Suprapubic skin (tissue), 4 donors: ENCODE data around the gene LRRC45.

Experiments used
- EP300 ChIP-seq: sonication (generic); formaldehyde crosslinking; IDR thresholded peaks from one replicate; pipeline ENCODE4 v1.6.1; 2017; ENCODE audit warnings: antibody characterized with exemption
- POLR2A ChIP-seq, 2 donors: fragments of 450-650 bp; IDR thresholded peaks; one replicate each; pipeline ENCODE4 v1.6.1; 2017; ENCODE audit warnings: antibody characterized with exemption in 2 of 2, mild to moderate bottlenecking in 2 of 2, moderate library complexity in 2 of 2
- POLR2AphosphoS5 ChIP-seq, 3 donors: sonication (generic); formaldehyde crosslinking; IDR thresholded peaks; one replicate each; pipeline ENCODE4 v1.6.1; 2017; ENCODE audit warnings: antibody characterized with exemption in 3 of 3
- TF ChIP-seq, protein P1 (sequence below), 2 donors: fragments of 200-600 bp in 1 of 2; fragments of 450-650 bp in 1 of 2; sonication (generic) in 1 of 2; IDR thresholded peaks; one replicate each; pipeline ENCODE4 v1.5.1; 2016 to 2019; ENCODE audit warnings: antibody characterized with exemption in 2 of 2, mild to moderate bottlenecking in 1 of 2, moderate library complexity in 1 of 2

- TF ChIP-seq, protein P1, sequence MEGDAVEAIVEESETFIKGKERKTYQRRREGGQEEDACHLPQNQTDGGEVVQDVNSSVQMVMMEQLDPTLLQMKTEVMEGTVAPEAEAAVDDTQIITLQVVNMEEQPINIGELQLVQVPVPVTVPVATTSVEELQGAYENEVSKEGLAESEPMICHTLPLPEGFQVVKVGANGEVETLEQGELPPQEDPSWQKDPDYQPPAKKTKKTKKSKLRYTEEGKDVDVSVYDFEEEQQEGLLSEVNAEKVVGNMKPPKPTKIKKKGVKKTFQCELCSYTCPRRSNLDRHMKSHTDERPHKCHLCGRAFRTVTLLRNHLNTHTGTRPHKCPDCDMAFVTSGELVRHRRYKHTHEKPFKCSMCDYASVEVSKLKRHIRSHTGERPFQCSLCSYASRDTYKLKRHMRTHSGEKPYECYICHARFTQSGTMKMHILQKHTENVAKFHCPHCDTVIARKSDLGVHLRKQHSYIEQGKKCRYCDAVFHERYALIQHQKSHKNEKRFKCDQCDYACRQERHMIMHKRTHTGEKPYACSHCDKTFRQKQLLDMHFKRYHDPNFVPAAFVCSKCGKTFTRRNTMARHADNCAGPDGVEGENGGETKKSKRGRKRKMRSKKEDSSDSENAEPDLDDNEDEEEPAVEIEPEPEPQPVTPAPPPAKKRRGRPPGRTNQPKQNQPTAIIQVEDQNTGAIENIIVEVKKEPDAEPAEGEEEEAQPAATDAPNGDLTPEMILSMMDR (IDR thresholded peaks at IDR 0.05), result no peak
- TF ChIP-seq POLR2A (IDR thresholded peaks at IDR 0.05) (no peak), POLR2AphosphoS5 (IDR thresholded peaks at IDR 0.05) (no peak), EP300 (no peak)
Observed at GRCh38 chr17:82063424-82064415, 40.6 kb downstream of the LRRC45 start.
